ENCODE data around the gene PKDREJ.
"Not testable (repeated sequence)": the region's sequence is repeated elsewhere in the genome, so short reads cannot be mapped to it uniquely, and the experiment has no call there.

PKDREJ gene, protein sequence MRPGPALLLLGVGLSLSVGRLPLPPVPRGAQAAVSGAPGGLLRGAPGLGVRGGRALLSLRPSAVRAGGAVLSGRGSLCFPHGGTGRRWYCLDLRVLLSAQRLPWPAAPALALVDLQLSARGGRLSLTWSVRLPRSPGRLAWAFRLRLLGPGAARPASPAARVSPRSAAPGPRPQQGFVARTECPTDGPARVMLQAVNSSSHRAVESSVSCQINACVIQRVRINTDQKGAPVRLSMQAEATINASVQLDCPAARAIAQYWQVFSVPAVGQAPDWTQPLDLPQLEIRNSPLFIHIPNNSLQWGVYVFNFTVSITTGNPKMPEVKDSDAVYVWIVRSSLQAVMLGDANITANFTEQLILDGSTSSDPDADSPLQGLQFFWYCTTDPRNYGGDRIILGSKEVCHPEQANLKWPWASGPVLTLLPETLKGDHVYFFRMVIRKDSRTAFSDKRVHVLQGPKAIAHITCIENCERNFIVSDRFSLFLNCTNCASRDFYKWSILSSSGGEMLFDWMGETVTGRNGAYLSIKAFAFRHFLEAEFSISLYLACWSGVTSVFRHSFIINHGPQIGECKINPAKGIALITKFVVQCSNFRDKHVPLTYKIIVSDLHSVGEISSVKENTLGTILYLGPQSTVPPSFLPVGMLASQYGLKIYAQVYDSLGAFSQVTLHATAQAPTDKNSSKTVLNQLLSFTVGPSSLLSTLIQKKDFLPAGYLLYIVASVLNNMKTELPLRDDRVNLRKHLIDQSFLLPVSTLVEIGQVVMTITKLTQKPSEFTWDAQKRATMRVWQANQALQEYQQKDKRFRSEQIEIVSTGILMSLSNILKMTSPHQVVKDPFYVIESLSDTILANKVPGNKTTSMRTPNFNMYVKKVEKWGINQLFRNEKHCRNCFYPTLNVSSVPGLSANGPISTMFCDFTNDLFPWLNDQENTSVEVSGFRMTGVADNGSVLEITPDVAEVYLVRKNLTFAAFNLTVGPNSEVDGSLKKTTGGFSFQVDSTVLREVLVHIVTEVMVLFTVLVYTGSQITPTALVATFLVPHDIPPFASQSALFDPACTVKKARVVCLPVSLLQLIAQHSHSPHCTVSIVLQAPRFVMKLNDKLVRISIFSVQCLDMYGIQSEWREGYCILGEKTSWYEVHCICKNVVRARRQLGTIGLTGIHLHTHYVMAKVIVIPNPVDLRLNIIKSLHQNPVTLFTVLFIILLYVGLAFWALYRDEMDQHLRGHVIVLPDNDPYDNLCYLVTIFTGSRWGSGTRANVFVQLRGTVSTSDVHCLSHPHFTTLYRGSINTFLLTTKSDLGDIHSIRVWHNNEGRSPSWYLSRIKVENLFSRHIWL (N-terminal part only)

DNA sequence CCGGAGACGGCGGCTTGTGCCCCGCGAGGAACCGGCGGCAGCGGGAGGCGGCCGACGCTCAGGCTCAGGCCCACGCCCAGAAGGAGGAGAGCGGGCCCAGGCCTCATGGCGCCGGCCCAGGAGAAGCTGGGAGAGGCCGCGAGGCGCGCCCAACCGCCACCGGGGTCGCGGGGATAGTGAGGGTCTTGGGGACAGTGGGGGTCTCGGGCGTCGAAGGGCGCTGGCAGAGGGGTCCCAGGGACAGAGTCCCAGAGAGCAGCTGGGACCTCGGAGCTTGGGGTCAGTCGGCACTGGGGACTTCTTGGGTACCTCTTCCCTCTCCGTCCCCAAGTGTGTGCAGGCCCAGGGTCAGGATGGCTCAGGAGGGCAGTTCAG is at the start of gene PKDREJ:
Gene PKDREJ, minus strand, starts transcription at position 128 of the 375 bp plus-strand sequence. Its CDS starts 21 bp downstream, at position 107.
- DNase-seq (ENCODE audit: low spot score), result no peak

DNA sequence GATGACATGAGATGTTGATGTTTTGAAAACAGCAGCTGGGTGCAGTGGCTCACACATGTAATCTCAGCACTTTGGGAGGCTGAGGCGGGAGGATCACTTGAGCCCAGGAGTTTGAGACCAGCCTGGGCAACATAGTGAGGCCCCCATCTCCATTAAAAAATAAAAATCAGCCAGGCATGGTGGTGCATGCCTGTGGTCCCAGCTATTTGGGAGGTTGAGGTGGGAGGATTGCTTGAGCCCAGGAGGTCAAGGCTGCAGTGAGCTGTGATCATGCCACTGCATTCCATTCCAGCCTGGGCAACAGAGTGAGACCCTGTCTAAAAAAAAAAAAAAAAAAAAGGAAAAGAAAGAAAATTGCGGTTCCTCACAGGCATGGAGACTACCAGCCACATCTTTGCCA is 49.7 kb upstream of the PKDREJ start:
- DNase-seq (ENCODE audit: low spot score), result not testable (repeated sequence)

DNA sequence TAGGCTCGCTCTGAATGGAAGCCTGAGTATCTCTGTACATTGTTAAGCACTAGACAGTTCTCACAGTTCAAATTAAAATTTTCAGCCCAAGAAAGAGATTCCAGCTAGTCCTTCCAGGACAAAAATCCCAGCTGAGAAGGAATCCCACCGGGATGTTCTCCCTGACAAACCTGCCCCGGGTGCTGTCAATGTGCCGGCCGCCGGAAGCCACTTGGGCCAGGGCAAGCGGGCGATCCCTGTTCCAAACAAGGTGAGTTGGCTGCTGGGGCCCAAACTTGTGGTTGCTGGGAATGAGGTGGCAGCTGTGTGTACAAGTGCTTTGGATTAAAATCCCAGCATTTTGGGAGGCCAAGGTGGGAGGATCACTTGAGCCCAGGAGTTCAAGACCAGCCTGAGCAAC is 48.9 kb upstream of the PKDREJ start:
- no peak for DNase-seq (ENCODE audit: low spot score)

DNA sequence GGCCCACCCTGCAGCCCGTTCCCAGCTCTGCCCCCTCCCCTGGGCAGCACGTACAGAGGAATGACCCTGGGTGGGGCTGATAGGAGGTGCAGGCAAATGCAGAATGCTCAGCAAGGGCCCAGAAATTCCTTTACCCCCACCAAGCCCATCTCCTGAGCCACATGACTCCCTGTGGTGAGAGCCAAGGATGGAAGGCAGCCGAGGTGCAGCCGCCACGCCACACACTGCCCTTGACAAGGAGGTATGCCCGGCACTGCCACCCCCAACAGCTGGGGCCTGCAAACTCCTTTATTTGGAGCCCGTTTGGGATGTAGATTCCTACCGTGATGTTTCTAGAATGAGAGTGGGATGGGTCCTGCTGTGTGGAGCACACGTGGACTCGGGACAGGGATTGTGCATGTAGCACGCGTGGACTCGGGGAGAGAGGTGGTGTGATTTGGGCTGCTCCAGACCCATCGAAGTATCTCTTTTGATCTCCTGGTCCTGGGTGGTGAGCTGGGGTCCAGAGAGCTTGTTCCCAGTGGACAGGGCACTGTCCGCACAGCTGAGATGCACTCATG is 46.5 kb upstream of the PKDREJ start:
- no peak for DNase-seq (ENCODE audit: low spot score)

DNA sequence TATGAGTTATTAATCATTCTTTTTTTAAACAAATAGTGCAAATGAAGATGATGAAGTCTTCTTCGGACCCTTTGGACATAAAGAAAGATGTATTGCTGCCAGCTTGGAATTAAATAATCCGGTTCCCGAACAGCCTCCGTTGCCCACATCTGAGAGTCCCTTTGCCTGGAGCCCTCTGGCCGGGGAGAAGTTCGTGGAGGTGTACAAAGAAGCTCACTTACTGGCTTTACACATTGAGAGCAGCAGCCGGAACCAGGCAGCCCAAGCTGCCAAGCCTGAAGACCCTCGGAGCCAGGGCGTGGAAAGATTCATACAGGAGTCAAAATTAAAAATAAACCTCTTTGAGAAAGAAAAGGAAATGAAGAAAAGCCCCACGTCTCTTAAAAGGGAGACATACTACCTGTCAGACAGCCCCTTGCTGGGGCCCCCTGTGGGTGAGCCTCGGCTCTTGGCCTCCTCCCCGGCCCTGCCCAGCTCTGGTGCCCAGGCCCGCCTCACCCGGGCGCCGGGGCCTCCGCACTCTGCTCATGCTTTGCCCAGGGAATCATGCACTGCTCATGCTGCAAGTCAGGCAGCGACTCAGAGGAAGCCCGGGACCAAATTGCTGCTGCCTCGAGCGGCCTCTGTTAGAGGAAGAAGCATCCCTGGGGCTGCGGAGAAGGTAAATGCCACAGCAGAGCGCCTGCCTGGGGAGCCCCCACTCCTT is 45.3 kb upstream of the PKDREJ start:
- DNase-seq (ENCODE audit: low spot score), result no peak

DNA sequence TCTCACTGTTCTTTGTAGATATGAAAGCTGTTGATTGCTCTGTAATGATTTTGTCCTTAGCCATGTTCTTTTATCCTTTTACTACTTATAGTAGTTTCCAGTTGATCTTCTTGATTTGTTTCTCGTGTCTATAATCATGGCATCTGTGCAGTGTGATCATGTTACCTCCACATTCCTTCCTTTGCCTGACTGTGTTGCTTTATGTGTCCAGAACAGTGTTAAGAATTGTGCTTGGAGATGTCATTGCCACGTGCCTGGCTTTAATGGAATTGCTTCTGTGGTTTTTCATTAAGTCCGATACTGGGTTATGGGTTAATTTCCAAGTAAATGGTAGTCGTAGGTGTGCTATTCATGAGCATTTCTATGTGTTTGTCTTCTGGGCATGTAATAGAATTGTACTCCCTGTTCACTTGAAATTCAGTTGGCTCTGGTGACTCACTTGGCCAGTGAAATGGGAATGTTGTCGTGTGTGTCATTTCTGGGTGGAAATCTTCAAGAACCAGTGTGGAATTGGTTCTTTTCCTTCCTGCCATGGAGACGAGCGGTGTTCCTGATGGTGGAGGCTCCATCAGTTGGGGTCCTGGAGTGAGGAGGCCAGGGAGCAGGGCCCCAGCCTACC is 40.3 kb upstream of the PKDREJ start:
- peak; percentile 62 for DNase-seq (ENCODE audit: low spot score)

DNA sequence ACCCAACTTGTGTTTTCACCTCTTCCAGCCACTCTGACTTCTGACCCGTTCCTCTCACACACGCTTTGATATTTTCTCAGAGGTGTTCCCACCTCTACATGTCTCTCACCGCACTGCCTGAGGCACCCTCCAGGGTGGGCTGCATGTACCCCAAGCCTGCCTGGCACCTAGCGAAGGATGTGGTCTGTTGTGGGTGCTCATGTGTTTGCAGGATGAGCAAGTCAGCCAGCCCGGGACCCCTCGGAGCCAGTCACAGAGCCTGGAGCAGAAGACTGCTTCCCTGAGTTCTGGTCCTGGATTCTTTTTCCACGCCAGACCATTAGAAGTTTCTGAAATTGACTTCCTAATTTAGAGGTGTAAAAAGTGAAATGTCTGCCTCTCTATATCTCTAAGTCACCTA is 37.3 kb upstream of the PKDREJ start:
- DNase-seq (ENCODE audit: low spot score), result no peak

DNA sequence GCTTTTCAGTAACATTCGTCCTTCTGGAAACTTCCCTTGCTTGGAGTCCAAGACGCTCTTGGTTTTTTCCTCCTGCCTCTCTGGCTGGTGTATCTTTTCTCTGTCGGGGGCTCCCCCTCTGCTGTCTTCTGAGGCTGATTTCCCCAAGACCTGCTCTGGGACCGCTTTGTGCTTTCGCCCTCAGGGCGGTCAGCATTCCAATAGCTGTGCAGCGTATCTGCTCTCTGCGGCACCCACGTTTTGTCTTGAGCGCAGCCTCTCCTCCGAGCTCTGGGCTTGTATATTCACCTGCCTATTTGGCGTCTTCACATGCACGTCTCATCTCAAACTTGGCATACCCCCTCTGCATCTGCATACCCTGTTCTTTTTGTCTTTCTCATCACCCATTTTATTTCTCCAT is 36.0 kb upstream of the PKDREJ start:
- no peak for DNase-seq (ENCODE audit: low spot score)

DNA sequence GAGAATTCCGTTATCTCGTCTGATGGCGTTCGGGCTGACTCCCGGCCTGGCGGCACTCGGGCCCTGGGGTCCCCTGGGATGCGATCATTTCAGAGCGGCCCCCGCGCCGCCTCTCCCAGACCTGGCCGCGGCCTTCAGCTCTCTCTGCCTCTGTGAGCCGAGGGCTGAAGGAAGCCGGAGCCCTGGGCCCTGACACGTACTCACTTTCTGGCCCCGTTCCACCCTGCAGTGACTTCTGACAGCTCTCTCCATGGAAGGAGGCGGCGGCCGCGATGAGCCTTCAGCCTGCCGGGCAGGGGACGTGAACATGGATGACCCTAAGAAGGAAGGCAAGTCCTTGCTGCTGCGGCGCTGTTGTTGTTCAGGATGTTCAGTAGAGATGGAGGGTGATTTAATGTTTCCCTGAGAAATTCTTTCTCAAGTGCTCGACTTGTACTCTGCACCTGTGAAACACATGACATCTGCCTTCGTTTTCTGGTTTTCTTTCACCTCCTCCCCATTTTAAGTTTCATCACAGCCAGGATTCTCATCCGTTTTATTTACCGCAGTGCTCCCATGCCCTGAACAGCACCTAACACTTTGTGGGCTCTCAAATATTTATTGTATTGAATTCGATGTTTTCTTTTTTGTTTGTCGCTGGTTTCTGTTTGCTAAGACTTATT is 34.1 kb upstream of the PKDREJ start:
- DNase-seq (ENCODE audit: low spot score), result peak; percentile 30

DNA sequence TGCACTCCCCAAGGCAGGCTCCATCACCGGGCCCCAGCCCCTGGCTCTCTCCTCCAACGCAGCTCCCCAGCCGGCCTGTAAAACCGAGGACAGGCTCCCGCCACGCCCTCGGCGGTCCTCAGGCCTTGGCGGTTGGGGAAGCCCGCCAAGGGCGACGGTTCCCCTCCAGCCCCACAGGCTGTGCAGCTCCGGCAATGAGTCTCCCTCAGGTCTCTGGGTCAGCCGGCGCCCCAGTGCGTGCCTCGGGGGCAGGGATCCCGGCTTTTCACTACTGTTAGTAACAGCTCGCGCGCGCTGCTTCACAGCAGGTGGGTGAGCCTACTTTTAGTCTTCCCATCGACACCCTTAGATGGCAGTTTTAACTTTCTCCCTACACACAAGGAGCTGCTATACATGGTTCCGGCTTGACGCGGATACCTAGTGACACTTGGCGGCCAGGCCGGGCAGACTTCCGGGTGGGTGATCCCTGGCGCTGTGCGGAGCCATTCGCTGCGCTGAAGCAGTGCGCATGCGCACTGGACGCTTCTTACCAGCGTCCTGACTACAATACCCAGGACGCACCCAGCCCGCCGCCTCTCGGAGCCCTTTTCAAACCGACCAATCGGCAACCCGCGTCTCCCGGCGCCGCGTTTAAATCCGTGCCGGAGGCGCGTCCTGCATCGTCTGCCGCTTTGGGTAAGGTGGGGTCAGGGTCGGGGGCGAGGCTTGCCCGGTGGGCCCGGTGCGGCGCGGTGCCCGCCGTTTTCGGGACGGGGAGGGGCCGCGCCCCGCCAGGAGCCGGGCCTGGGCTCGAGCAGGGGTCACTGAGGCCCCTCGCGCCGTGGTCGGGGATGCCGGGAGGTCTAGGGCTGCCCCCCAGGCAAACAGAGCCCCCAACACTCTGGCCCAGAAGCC is 33.4 kb upstream of the PKDREJ start, which contains the start of gene GTSE1:
Gene GTSE1, plus strand, starts transcription at position 614 of the 894 bp plus-strand sequence. CDS start 531 bp downstream, outside the sequence.
- DNase-seq (ENCODE audit: low spot score), result peak; percentile 100

DNA sequence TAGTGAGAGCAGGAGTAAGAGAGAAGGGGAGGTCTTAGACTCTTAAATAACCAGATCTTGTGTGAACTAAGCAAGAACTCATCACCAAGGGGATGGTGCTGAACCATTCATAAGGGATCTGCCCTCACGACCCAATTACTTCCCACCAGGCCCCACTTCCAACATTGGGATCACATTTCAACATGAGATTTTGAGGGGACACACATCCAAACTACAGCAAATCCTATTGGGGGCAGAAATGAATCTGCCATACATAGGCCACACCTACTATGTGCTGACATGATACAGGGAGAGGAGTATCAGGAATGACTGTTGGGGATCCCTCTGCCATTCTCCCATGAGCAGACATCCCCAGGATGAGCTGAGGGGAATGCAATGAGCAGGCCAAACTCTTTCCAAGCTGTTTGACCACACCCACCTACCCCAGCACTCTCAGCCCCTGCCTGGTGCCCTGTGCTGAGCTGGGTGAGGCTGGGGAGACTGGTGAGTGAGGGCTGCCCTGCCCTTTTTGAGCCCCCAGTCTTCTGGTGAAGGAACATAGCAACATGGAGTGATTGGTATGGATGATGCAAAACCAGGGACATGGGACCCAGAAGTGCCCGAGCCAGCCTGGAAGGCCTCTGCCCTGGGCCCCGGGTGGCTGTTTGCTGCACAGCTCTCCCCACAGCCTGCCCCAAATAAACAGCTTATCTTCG is 32.3 kb upstream of the PKDREJ start:
- DNase-seq (ENCODE audit: low spot score), result no peak

DNA sequence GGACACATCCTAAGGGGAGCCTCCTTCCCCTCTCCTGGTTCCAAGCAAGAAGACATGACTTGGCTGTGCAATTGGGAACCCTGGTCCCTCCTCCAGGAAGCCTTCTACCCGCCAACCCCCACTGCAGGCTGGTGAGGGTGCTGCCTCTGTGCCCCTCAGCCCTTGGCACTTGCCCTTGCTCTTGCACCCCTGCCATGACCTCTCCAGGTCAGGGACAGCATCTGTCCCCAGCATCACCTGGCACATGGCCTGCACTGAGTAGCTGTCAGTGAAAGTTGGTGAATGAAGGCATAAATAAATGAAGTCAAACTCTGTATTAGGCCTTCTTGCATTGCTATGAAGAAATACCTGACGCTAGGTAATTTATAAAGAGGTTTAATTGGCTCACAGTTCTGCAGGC is 31.6 kb upstream of the PKDREJ start:
- DNase-seq (ENCODE audit: low spot score), result no peak

DNA sequence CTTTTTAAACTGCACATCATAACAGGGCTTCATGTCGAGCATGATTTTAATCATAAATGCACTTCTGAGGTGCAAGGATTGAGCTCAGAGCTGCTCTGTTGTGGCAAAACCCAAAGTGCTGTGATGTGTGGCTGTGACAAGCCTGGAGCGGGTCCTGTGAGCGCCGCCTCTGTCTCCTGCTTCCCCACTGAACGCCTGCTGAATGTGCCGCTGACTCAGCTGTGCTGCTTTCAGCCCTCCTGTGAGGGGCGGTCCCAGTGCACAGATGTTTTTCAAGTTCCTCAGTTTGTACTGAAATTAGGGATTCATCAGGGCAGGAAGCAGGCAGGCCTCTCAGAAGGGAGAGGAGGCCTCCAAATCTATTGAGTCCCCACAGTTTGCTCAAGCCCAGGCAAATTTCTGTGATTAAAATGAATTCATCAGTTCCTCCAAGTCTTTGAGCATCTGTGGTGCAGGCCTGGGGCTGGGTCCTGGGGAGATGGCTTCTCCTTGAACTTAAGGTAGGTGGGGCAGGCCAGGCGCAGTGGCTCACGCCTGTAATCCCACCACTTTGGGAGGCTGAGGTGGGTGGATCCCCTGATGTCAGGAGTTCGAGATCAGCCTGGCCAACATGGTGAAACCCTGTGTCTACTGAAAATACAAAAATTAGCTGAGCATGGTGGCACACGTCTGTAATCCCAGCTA is 30.6 kb upstream of the PKDREJ start:
- peak; percentile 93 for DNase-seq (ENCODE audit: low spot score)

DNA sequence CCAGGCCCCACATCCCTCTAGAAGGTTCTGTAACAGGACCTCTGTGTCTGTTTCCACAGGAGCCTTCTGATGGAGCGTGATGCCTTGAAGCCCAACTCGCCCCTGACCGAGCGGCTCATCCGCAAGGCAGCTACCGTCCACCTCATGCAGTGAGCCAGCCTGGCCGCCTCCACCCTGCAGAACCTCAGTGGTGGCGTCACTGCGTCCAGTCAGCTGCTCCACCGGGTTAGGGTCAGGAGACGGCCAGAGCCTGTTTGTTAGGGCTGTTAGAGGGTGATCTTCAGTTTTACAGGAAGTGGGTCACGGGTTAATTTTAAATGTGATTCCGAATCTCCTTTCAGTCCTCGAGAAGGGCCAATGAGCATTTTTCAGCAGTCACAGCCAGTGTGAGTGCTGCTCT is 29.6 kb upstream of the PKDREJ start:
- DNase-seq (ENCODE audit: low spot score), result no peak

DNA sequence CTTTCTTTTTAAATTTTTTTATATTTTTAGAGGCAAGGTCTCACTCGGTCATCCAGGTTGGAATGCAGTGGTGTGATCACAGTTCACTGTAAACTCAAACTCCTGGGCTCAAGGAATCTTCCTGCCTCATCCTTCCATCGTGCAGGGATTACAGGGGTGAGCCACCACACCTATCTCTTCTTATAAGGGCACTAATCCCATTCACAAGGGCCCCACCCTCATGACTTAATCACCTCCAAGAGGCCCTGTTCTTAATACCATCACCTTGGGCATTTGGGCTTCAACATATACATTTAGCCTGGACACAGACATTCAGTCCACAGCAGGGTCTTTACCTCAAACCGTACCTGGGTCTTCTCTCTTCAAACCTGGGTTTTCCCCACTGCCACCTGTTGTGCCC is 29.0 kb upstream of the PKDREJ start:
- DNase-seq (ENCODE audit: low spot score), result no peak

DNA sequence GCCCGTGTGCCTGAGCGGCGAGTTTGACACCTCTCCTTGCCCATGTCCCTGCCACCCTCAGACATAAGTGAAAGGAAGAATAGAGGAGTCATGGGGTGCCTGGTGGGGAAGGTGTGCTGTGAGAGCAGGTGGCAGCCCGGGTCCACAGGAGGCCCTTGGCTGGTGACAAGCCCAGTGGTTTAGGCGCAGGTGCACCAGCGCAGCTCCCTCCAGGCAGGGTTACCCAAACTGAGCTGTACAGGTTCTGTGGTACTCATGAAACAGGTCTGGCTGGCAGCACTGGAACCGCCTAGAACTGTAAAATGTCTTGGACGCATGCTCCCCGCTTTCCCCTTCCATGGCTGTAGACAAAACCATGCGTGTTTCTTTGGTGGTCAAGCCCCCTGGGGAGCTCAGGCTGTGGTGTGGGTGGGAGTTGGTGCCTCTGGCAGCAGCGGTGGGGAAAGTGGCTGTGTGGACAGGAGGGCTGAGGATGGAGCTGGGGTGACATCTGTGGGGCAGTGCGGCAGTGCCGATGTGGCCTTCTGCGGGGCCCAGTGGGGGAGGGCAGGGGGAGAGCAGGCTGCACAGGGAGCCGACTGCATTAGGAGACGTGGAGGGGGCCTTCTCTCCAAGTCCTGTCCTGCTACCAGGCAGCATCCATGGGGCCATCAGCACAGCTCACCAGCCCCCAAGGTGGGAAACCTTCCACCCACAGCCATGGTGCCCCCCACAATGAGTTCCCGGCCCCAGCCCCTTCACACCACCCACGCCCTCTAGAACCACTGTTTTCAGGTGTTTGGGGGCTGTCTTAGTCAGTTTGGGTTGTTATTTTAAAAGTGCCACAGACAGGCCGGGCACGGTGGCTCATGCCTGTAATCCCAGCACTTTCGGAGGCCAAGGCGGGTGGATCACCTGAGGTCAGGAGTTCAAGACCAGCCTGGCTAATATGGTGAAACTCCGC is 28.0 kb upstream of the PKDREJ start:
- DNase-seq (ENCODE audit: low spot score), result no peak

Measured in AG08395 (cell line).